Sciatic nerve (tissue), 2 donors: ENCODE data around the gene CTNNA3. TPM values are rescaled to one million over a fixed set of nuclear protein-coding genes. Genes with fewer than 3 reads are reported as not detected.
"Not testable (repeated sequence)": the region's sequence is repeated elsewhere in the genome, so short reads cannot be mapped to it uniquely, and the experiment has no call there.

Experiments used
- ATAC-seq: fragments of 200-7000 bp; cut with Tn5 transposase; one replicate; pipeline ENCODE4 v1.9.1; 2020; ENCODE audit warnings: mild to moderate bottlenecking, moderate library complexity
- DNase-seq: peaks from one replicate; pipeline ENCODE4 v3.0.0-alpha.2; 2020; ENCODE audit warnings: low spot score
- intact Hi-C: fragments of 100-400 bp; cut with DNase I; formaldehyde crosslinking; loops from one replicate; pipeline ENCODE4 v1.14.2; 2022
- total RNA-seq: library from RNA; stranded (reverse); fragmentation: NEBNext Ultra II Directional; extraction: Animal tissue kit (Norgen Biotek cat#: 25700); gene quantifications from one replicate; pipeline ENCODE4 v1.2.1, GENCODE V29; 2021
- donor health status: DM: no; HTN: no; CAD: no.
- donor health status: DM: no; HTN: no; CAD: no.

Gene CTNNA3
- total RNA-seq, 1 donor from 2014 or later, result 89.6 TPM

GRCh38 chr10:66365686-66366085 is 1330.3 kb downstream of the CTNNA3 start:
- intact Hi-C loops, result no loop called here
- no peak for ATAC-seq
- DNase-seq, result no peak

DNA sequence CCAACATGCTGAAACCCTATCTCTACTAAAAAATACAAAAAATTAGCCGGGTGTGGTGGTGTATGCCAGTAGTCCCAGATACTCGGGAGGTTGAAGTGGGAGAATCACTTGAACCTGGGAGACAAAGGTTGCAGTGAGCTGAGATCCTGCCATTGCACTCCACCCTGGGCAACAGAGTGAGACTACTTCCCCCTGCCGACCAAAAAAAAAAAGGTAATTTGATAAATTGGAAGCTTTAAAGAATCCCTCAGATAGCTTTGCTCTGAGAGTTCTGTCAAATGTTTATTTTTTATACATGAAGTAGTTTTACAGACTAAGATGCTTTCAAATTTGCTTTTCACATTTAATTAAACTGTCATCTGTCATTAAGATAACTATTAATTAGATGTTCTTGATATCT is 1333.5 kb downstream of the CTNNA3 start:
- no peak for ATAC-seq
- no peak for DNase-seq
- intact Hi-C loops, result no loop called here

DNA sequence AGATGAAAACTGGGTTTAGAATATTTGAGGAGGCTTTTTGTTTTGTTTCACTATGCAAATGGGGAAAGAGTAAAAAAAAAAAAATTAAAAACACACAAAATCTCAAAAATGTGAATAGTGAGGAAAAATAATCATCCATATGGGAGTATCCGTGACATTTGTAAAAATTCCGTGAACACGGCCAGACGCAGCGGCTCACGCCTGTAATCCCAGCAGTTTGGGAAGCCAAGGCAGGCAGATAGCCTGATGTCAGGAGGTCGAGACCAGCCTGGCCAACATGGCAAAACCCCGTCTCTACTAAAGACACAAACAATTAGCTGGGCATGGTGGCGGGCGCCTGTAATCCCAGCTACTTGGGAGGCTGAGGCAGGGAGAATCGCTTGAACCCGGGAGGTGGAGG is 1342.2 kb downstream of the CTNNA3 start:
- DNase-seq, ATAC-seq, intact Hi-C loops: not testable (repeated sequence)

- ATAC-seq, result no peak
- intact Hi-C loops, result no loop called here
- DNase-seq, result no peak
Observed at GRCh38 chr10:66353422-66353821, 1342.6 kb downstream of the CTNNA3 start.

DNA sequence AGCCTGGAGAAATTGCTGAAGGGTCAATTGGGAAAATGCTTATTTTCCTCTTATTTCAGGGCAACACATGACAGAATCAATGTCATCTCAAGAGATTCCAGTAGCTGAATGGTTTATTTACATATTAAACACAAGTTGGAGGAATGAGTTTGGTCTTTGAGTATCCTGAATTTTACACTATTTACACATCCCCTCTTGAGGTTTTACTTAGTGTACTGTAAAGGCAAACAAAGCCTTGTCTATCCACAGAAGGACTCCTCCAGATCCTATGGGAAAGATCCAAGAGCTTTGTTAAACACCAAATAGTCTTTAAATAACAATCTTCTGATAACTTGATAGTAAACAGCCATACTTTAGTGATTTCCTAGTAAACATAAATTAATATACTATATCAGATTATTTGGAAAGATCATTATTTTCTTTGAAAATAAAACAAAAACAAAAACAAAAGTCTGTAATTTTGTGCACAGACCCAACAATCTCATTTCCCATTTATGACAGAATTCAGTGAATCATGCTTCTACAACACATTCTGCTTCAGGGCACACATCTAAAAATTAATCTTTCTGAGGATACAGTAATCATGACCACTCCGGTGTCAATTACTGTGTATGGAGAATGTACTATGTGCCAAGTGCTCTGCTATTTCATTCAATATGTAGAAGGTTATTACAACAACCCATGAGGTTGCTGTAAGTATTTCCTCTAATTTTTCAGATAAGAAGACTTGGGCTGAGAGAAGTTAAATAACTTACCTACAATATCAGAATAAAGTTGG is 1345.2 kb downstream of the CTNNA3 start:
- intact Hi-C loops, result no loop called here
- no peak for DNase-seq
- ATAC-seq, result no peak

DNA sequence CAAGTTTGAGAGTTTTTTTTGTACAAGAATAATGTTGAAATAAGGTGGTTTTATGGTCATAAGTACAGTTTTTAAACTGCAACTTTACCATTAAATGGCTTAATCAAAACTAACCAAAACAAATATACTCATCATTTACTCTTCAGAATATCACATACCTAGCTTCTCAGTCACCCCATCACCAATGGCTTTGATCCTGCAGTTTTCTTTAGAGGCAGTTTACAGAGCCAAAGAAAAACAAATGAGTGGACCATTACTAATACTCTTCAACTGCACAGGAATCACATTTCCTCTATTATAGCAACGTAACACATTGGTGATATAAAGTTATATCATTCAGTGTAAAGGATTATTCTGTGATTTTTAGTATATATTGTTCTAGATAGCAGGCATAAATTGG is 1346.3 kb downstream of the CTNNA3 start:
- no peak for ATAC-seq
- intact Hi-C loops, result no loop called here
- DNase-seq, result no peak

DNA sequence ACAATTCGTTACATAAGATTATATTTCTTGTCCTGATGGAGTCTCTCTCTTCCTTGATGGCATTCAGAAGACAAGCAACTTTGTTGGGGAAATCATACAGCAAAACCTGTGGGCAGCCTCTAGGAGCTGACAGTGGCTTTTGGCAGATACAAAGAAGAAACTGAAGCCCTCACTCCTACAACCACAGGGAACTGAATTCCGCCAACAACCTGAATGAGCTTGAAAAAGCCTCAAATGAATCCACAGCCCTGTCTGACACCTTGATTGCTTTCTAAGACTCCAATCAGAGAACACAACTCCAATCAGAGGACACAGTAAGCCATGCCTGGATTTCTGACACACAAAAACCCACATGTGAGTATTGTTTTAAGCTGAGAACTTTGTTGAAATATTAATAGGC is 1346.9 kb downstream of the CTNNA3 start:
- DNase-seq (no peak), ATAC-seq (no peak)
- intact Hi-C loops, result no loop called here

DNA sequence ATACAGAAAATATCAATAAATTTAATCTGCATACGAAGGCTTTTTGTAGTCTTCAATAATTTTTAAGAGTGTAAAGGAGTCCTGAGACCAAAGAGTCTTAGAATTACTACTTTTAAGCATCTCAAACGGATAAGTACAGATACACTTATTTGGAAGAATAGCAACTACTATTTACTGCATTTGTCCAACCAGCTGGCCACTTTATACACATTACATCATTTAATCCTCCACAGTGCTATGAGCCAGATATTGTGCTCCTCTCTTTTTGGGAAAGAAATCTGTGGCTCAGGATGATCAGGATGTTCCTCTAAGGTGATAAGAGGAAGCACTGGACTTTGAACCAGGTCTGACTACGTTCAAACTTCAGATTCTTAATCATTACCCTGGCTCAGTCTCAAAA is 1358.8 kb downstream of the CTNNA3 start:
- no peak for DNase-seq
- no peak for ATAC-seq
- intact Hi-C loops, result no loop called here

DNA sequence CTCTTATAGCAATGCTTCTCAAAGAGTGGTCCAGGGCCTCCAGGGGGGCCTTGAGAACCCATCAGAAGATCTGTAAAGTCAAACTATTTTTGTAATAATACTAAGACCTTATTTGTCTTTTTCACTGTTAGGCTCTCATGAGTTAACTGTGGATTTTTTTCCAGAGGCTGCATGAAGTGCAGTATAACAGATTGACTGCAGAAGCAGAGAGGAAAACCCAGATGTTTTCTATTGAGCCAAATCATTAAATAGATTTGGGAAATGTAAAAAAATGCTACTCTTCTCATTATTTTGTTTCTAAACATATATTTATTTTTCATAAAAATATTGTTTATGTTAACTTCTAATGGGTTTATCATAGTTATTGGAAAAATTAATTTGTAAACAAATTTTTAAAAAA is 1359.2 kb downstream of the CTNNA3 start:
- no peak for DNase-seq
- no peak for ATAC-seq
- intact Hi-C loops, result no loop called here

DNA sequence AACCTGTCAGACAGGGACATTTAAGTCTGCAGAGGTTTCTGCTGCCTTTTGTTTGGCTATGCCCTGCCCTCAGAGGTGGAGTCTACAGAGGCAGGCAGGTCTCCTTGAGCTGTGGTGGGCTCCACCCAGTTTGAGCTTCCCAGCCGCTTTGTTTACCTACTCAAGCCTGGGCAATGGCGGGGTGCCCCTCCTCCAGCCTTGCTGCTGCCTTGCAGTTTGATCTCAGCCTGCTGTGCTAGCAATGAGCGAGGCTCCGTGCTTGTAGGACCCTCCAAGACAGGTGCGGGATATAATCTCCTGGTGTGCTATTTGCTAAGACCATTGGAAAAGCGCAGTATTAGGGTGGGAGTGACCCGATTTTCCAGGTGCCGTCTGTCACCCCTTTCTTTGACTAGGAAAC is 1360.2 kb downstream of the CTNNA3 start:
- DNase-seq, ATAC-seq, intact Hi-C loops: not testable (repeated sequence)

GRCh38 chr10:66329147-66329546 is 1366.8 kb downstream of the CTNNA3 start:
- intact Hi-C loops, result loop anchor here (1.0 kb wide), 1 partner anchor 23 kb away; no protein-coding TSS in a partner anchor

GRCh38 chr10:66326876-66327275 is 1369.1 kb downstream of the CTNNA3 start:
- intact Hi-C loops, result no loop called here
- DNase-seq, result no peak
- no peak for ATAC-seq

More at GRCh38 chr10:66329147-66329546, 1366.8 kb downstream of the CTNNA3 start:
- ATAC-seq (no peak), DNase-seq (no peak)

DNA sequence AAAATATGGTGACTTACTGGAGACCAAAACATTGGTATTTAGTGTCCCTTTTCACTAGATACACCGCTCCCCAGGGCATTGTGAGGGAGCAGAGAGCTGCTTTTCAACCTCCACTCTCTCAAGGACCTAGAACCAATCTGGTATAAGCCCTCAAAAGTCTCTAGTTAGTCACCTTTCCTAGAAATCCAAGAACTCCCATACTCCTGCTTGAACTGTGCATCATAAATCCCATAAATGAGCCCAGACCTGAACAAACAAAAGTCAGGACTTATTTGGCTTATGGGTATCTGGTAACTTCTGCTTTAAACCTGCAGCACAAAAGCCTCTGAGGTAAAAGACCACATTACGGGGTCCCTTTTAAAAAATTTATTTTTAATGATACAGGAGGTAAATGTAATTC is 1373.2 kb downstream of the CTNNA3 start:
- intact Hi-C loops, result no loop called here
- ATAC-seq (no peak), DNase-seq (no peak)

GRCh38 chr10:66321723-66322665 is 1374.0 kb downstream of the CTNNA3 start:
- ATAC-seq, result no peak
- intact Hi-C loops, result no loop called here
- DNase-seq, result no peak

GRCh38 chr10:66318761-66319160 is 1377.2 kb downstream of the CTNNA3 start:
- DNase-seq, result no peak
- ATAC-seq, result no peak
- intact Hi-C loops, result no loop called here

GRCh38 chr10:66307826-66308225 is 1388.2 kb downstream of the CTNNA3 start:
- ATAC-seq (no peak), DNase-seq (no peak)
- intact Hi-C loops, result no loop called here

DNA sequence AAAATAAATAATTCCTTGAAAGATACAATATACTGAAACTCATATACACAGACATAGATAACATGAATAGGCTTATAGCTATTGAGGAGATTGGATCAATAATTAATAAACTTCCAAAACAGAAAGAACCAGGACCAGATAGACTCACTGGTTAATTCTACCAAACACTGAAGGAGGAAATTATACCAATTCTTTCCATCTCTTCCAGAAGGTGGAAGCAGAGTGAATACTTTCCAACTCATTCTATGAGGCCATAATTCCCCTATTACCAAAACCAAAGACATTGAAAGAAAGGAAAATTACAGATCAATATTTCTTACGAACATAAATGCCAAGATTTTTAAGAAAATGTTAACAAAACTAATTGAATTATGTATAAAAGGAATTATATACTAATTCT is 1394.9 kb downstream of the CTNNA3 start:
- no peak for DNase-seq
- intact Hi-C loops, result no loop called here
- ATAC-seq, result no peak

GRCh38 chr10:66295602-66296001 is 1400.4 kb downstream of the CTNNA3 start:
- ATAC-seq, result no peak
- intact Hi-C loops, result no loop called here
- no peak for DNase-seq

DNA sequence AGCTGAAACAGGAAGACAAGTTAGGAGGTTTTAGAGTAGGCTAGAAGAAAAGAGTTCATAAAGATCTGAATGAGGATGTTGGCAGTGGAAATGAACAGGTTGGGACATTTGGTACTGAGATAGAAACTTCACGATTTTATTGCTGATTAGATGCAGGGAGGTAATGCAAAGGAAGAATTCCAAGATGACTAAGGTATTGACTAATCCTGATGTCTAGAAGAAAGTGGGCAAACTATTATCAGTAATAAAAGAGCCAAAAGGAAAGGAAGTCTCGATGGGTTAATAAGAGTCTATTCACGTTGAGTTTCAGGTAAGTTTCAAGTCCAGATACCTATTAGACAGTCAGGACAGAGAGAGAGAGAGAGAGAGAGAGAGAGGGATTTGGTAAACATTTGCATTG is 1401.5 kb downstream of the CTNNA3 start:
- DNase-seq (no peak), ATAC-seq (no peak)
- intact Hi-C loops, result no loop called here

DNA sequence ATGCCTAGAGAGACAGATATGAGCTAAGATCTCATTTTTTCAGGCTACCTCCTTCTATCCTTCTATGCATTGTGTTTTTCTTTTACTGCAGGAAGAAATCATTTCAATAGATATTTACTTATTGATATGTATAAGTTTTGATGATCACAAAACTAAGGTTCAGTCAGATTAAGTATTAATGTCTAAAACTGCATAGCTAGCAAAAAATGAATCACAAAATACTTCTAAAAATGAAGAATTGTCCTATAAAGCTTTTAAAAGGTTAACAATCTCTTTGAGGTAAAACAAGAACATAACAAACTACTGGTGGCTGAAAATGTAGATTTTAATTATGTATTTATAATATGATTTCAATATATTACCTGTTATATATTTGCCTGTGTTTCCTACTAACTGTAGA is 1403.1 kb downstream of the CTNNA3 start:
- intact Hi-C loops, result no loop called here
- ATAC-seq, result no peak
- no peak for DNase-seq
